SK-N-SH (cell line): ENCODE measurements around the gene WFDC12. TPM values are rescaled to one million over a fixed set of nuclear protein-coding genes. Genes with fewer than 3 reads are reported as not detected.

Experiments used
- CTCF ChIA-PET: fragments of 300-600, 350-600 bp; formaldehyde crosslinking; extraction: SDS; loops from one replicate; lab custom pipeline; 2021; lab: Yijun Ruan, JAX
- POLR2A ChIA-PET: fragments of 350-600 bp; sonication (Branson Sonifier 250); formaldehyde crosslinking; extraction: SDS; loops from one replicate; lab custom pipeline; 2020; ENCODE audit warnings: antibody characterized with exemption, inconsistent platforms; lab: Yijun Ruan, JAX
- DNase-seq: peaks from one replicate; pipeline ENCODE4 v3.0.0; 2012
- H2AFZ ChIP-seq: fragments of 200-600 bp; sonication (generic); 2 replicates; pipeline ENCODE4 v1.8.1; 2016; ENCODE audit warnings: antibody characterized with exemption, mild to moderate bottlenecking, low read depth
- H3F3A ChIP-seq: fragments of 200-600 bp; sonication (generic); replicated peaks from 2 replicates; pipeline ENCODE3; 2016; ENCODE audit warnings: antibody characterized with exemption, mild to moderate bottlenecking; ENCODE audit not compliant: insufficient read depth
- H3K27ac ChIP-seq, 2 experiments: fragments of 200-500 bp in 1 of 2; fragments of 200-600 bp in 1 of 2; sonication (Bioruptor generic) in 1 of 2; sonication (generic), shearing (Covaris generic) in 1 of 2; 2 replicates each; pipeline versions ENCODE4 v1.5.1 to v1.6.1; 2014 to 2016; ENCODE audit warnings: low read depth in 2 of 2, inconsistent platforms in 1 of 2, low read length in 1 of 2, mild to moderate bottlenecking in 1 of 2, mixed read lengths in 1 of 2
- H3K27me3 ChIP-seq: fragments of 200-600 bp; sonication (generic), shearing (Covaris generic); 2 replicates; pipeline ENCODE4 v1.6.1; 2016; ENCODE audit warnings: mixed run types; ENCODE audit not compliant: insufficient read depth
- H3K36me3 ChIP-seq, 2 experiments: fragments of 200-500 bp in 1 of 2; fragments of 200-600 bp in 1 of 2; sonication (Bioruptor generic) in 1 of 2; sonication (generic) in 1 of 2; replicated peaks in 1 of 2; 2 replicates each; pipeline versions ENCODE3 to v1.5.1; 2014 to 2016; ENCODE audit warnings: low read length in 1 of 2, mild to moderate bottlenecking in 1 of 2; ENCODE audit not compliant: insufficient read depth in 2 of 2, control insufficient read depth in 1 of 2
- H3K4me1 ChIP-seq, 2 experiments: fragments of 200-500 bp in 1 of 2; fragments of 200-600 bp in 1 of 2; sonication (Bioruptor generic) in 1 of 2; sonication (generic), shearing (Covaris generic) in 1 of 2; 2 replicates each; pipeline versions ENCODE4 v1.5.1 to v1.6.1; 2014 to 2016; ENCODE audit warnings: low read depth in 1 of 2, low read length in 1 of 2, mixed run types in 1 of 2; ENCODE audit not compliant: insufficient read depth in 2 of 2, control insufficient read depth in 1 of 2
- H3K4me2 ChIP-seq: fragments of 200-600 bp; sonication (generic), shearing (Covaris generic); 2 replicates; pipeline ENCODE4 v1.6.1; 2017; ENCODE audit warnings: mixed run types
- H3K4me3 ChIP-seq, 2 experiments: fragments of 200-500 bp in 1 of 2; fragments of 200-600 bp in 1 of 2; sonication (Bioruptor generic) in 1 of 2; sonication (generic), shearing (Covaris generic) in 1 of 2; 2 replicates each; pipeline versions ENCODE4 v1.5.1 to v1.8.1; 2014 to 2016; ENCODE audit warnings: low read depth in 2 of 2, inconsistent platforms in 1 of 2, low read length in 1 of 2, mild to moderate bottlenecking in 1 of 2, mixed read lengths in 1 of 2, moderate library complexity in 1 of 2
- H3K79me2 ChIP-seq: fragments of 200-600 bp; sonication (generic); 2 replicates; pipeline ENCODE4 v1.8.1; 2017; ENCODE audit warnings: mild to moderate bottlenecking; ENCODE audit not compliant: insufficient read depth
- H3K9ac ChIP-seq: fragments of 200-600 bp; sonication (generic); 2 replicates; pipeline ENCODE4 v1.6.1; 2017; ENCODE audit warnings: mixed run types
- H3K9me2 ChIP-seq: fragments of 200-600 bp; sonication (generic); 2 replicates; pipeline ENCODE4 v1.6.1; 2017; ENCODE audit warnings: mixed run types
- H3K9me3 ChIP-seq: fragments of 200-600 bp; sonication (generic); 2 replicates; pipeline ENCODE4 v1.6.1; 2017; ENCODE audit warnings: mixed run types, mild to moderate bottlenecking, moderate library complexity
- H4K20me1 ChIP-seq: fragments of 200-600 bp; sonication (generic); 2 replicates; pipeline ENCODE4 v1.6.1; 2017; ENCODE audit warnings: mild to moderate bottlenecking, mixed run types; ENCODE audit not compliant: insufficient read depth
- EP300 ChIP-seq, 2 experiments: IDR thresholded peaks; 2 replicates each; pipeline versions ENCODE4 v1.4.0 to v1.6.1; 2012; ENCODE audit warnings: borderline replicate concordance in 1 of 2, low read depth in 1 of 2, low read length in 1 of 2
- EZH2phosphoT487 ChIP-seq: fragments of 200-600 bp; sonication (generic); IDR thresholded peaks from 2 replicates; pipeline ENCODE4 v1.6.1; 2017; ENCODE audit warnings: low read depth, mixed run types, mild to moderate bottlenecking, antibody characterized with exemption, moderate library complexity, borderline replicate concordance
- FOSL2 ChIP-seq: IDR thresholded peaks from 2 replicates; pipeline ENCODE4 v1.4.0; 2012; ENCODE audit warnings: low read depth, mild to moderate bottlenecking, moderate library complexity, borderline replicate concordance
- FOXJ3 ChIP-seq: sonication (generic); formaldehyde crosslinking; IDR thresholded peaks from 2 replicates; pipeline ENCODE4 v1.5.1; 2020; ENCODE audit warnings: mild to moderate bottlenecking, missing genetic modification reagents
- GABPA ChIP-seq: IDR thresholded peaks from 2 replicates; pipeline ENCODE4 v1.4.0; 2012; ENCODE audit warnings: low read depth, mild to moderate bottlenecking
- JUND ChIP-seq: IDR thresholded peaks from 2 replicates; pipeline ENCODE4 v1.4.0; 2012
- MAX ChIP-seq: IDR thresholded peaks from 2 replicates; pipeline ENCODE4 v1.4.0; 2012; ENCODE audit warnings: low read depth
- NRF1 ChIP-seq: IDR thresholded peaks from 2 replicates; pipeline ENCODE4 v1.6.1; 2012; ENCODE audit warnings: low read depth, mild to moderate bottlenecking, low read length
- PBX3 ChIP-seq: IDR thresholded peaks from 2 replicates; pipeline ENCODE4; 2012
- RAD21 ChIP-seq: IDR thresholded peaks from 2 replicates; pipeline ENCODE4 v1.6.1; 2012; ENCODE audit warnings: mild to moderate bottlenecking, low read length
- RXRA ChIP-seq: IDR thresholded peaks from 2 replicates; pipeline ENCODE4 v1.4.0; 2012; ENCODE audit warnings: low read depth, mild to moderate bottlenecking, borderline replicate concordance
- SIN3A ChIP-seq: IDR thresholded peaks from 2 replicates; pipeline ENCODE4 v1.6.1; 2012; ENCODE audit warnings: low read depth, mild to moderate bottlenecking, low read length, moderate library complexity, borderline replicate concordance
- SMC3 ChIP-seq: IDR thresholded peaks from 2 replicates; pipeline ENCODE4 v1.6.1; 2012; ENCODE audit warnings: low read depth, low read length, improper control_type of control experiment
- TEAD4 ChIP-seq: IDR thresholded peaks from 2 replicates; pipeline ENCODE4 v1.4.0; 2012; ENCODE audit warnings: mild to moderate bottlenecking, borderline replicate concordance; ENCODE audit not compliant: insufficient read depth
- USF1 ChIP-seq: IDR thresholded peaks from 2 replicates; pipeline ENCODE4 v1.4.0; 2012; ENCODE audit warnings: low read depth, borderline replicate concordance
- ZBTB33 ChIP-seq: IDR thresholded peaks from 2 replicates; pipeline ENCODE4 v1.4.0; 2012; ENCODE audit warnings: low read depth, borderline replicate concordance
- WGBS: methylation state at CpG from one replicate; pipeline ENCODE4 v1.1.6; 2017; ENCODE audit warnings: low lambda C conversion rate; 5-methylcytosine and 5-hydroxymethylcytosine counted together
- polyA plus RNA-seq, 3 experiments: library from polyadenylated mRNA; depleted of rRNA; stranded (reverse); fragments of >200 nt; gene quantifications; 2 replicates each; pipeline ENCODE4 v1.2.3, GENCODE V29; 2012

Gene WFDC12
- polyA plus RNA-seq, 1 of the 3 experiments (the other 2 are of a cell fraction) = not detected

GRCh38 chr20:45109634-45110033 is 14.6 kb downstream of the WFDC12 start:
- Histone ChIP-seq H3F3A (peaks cover 10% of the 10 kb centered on the region), H3K36me3 (no peaks in the 10 kb centered on the region), H2AFZ (no peak overlapping the region), H3K9me3 (no peaks in the 10 kb centered on the region), H3K4me3 (no peak overlapping the region), H4K20me1 (no peaks in the 10 kb centered on the region), H3K79me2 (no peaks in the 10 kb centered on the region)
- CTCF ChIA-PET = interaction anchor here (1.0 to 13.3 kb wide), 6 partner anchors 15 to 184 kb away, joined by 5 to 158 read pairs (median 19); no protein-coding TSS in a partner anchor
- WGBS = 69% methylated on average over 8 of the region's 8 CpGs
- POLR2A ChIA-PET = no interaction called here
- TF ChIP-seq SMC3 (no peak), FOXJ3 (CRISPR knock-in tag) (no peak), JUND (no peak), MAX (no peak), SIN3A (no peak), PBX3 (no peak), RAD21 (no peak), ZBTB33 (no peak), RXRA (no peak), EZH2phosphoT487 (no peak), GABPA (no peak)
- TF ChIP-seq, all 33 proteins: peak for 0
- Histone ChIP-seq H3K9me2 (no peaks in the 10 kb centered on the region), H3K27me3 (no peaks in the 10 kb centered on the region), H3K9ac (no peak overlapping the region), H3K4me1 (no peaks in the 10 kb centered on the region), H3K4me2 (no peak overlapping the region), H3K27ac (no peak overlapping the region)
- DNase-seq = no peak

- no peak for DNase-seq
- Histone ChIP-seq H4K20me1 (no peaks in the 10 kb centered on the region), H3K36me3 (no peaks in the 10 kb centered on the region), H3K27me3 (no peaks in the 10 kb centered on the region), H3K27ac (peak overlapping the region; percentile 11 to 74; a peak in 3 of 4 replicates), H3K9me3 (no peaks in the 10 kb centered on the region), H3K9ac (peak overlapping the region; percentile 48; the same call in 1 of the 2 replicates)
- POLR2A ChIA-PET = no interaction called here
- 46% methylated on average over 2 of the region's 2 CpGs for WGBS
- no peak for TF ChIP-seq MAX
- TF ChIP-seq EP300 (IDR thresholded peaks at IDR 0.05; ENCODE audit: borderline replicate concordance in 1 of 2, low read depth in 1 of 2, low read length in 1 of 2) = no peak
- no peak for TF ChIP-seq FOXJ3 (CRISPR knock-in tag)
- TF ChIP-seq FOSL2 = no peak
- TF ChIP-seq ZBTB33 = no peak
- TF ChIP-seq NRF1 = no peak
- TF ChIP-seq TEAD4 = no peak
- TF ChIP-seq USF1 = peak; percentile 70
- TF ChIP-seq, all 33 proteins: peak for 1
- CTCF ChIA-PET = interaction anchor here (0.9 to 13.3 kb wide), 4 partner anchors 10 to 185 kb away, joined by 3 to 158 read pairs (median 11); no protein-coding TSS in a partner anchor
- no peaks in the 10 kb centered on the region for H3K79me2 ChIP-seq
- H3K4me3 ChIP-seq = no peak overlapping the region
- peaks cover 14% of the 10 kb centered on the region for H3F3A ChIP-seq
- peak overlapping the region; percentile 51 for H3K4me2 ChIP-seq
- no peaks in the 10 kb centered on the region for H3K9me2 ChIP-seq
- no peaks in the 10 kb centered on the region for H3K4me1 ChIP-seq
- peak overlapping the region; percentile 60; the same call in 1 of the 2 replicates for H2AFZ ChIP-seq
Measured at GRCh38 chr20:45105317-45105716, 18.9 kb downstream of the WFDC12 start.
